Loucy (cell line): ENCODE data around the gene ARL14.

Source experiments
- EZH2phosphoT487 ChIP-seq: fragments of 200-600 bp; IDR thresholded peaks from 2 replicates; pipeline ENCODE4 v1.6.1; 2018; ENCODE audit warnings: antibody characterized with exemption, mild to moderate bottlenecking, moderate library complexity, borderline replicate concordance
- TF ChIP-seq, protein P1 (sequence below): fragments of 200-600 bp; sonication (generic); conservative IDR thresholded peaks from 2 replicates; pipeline ENCODE4 v1.5.1; 2014; ENCODE audit warnings: mild to moderate bottlenecking, antibody characterized with exemption, low read length

DNA sequence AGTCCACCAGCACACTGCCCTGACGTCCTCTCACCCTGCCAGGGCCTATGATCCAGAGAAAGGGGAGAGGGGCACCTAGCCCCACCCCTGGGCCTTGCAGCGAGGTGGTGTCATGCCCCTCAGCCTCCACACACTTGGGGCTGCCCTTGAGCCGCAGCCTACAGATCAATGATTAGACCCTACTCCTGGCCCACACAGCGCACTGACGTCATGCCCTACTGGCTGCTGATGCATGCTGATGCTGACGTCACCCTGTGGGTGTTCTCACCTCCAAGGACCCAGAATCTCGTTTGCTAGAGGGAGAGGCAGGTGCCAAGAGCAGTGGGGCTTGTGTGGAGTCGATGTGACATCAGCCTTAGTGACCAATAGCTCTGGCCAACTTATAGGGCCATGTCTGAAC is 18.0 kb downstream of the ARL14 start:
- TF ChIP-seq, protein P1, sequence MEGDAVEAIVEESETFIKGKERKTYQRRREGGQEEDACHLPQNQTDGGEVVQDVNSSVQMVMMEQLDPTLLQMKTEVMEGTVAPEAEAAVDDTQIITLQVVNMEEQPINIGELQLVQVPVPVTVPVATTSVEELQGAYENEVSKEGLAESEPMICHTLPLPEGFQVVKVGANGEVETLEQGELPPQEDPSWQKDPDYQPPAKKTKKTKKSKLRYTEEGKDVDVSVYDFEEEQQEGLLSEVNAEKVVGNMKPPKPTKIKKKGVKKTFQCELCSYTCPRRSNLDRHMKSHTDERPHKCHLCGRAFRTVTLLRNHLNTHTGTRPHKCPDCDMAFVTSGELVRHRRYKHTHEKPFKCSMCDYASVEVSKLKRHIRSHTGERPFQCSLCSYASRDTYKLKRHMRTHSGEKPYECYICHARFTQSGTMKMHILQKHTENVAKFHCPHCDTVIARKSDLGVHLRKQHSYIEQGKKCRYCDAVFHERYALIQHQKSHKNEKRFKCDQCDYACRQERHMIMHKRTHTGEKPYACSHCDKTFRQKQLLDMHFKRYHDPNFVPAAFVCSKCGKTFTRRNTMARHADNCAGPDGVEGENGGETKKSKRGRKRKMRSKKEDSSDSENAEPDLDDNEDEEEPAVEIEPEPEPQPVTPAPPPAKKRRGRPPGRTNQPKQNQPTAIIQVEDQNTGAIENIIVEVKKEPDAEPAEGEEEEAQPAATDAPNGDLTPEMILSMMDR: no peak
- no peak for TF ChIP-seq EZH2phosphoT487
